Measurements from ENCODE around the gene UTS2R.

Gene UTS2R

DNA sequence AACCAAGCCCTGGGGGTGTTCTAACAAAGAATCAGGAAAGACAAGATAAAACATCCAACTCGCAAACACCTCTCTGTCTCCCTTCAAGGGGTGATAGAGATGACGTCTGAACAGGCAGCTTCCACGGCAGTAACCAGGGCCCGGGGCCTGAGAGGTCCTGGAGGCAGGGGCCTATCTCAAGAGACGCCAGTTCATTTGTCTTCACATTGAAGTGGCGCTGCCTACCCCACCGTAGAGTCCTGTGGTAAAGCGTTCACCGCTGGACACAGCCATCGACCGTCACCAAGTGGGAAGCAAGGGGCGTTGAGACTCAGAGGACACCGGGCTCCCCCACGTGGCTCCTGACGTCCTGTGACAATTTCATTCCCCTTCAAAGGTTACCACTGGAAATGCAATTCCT lies 21.4 kb downstream of the UTS2R start:
- peaks cover 5% of the 10 kb centered on the region; the same call in 1 of the 2 replicates for H3K36me3 ChIP-seq (ENCODE audit: insufficient read depth, low read length)
- H3K27me3 ChIP-seq (ENCODE audit: insufficient read depth, low read length, poor library complexity, severe bottlenecking), result no peaks in the 10 kb centered on the region
- H3K4me1 ChIP-seq (ENCODE audit: insufficient read depth, low read length, poor library complexity, severe bottlenecking), result no peaks in the 10 kb centered on the region
- no peak overlapping the region for H2AFZ ChIP-seq (ENCODE audit: low read length)
- H3K9me3 ChIP-seq (ENCODE audit: insufficient read depth, low read depth, low read length), result no peaks in the 10 kb centered on the region
- H3K79me2 ChIP-seq (ENCODE audit: insufficient read depth, low read length), result no peaks in the 10 kb centered on the region
- H3K4me2 ChIP-seq (ENCODE audit: low read depth, low read length, poor library complexity, severe bottlenecking), result no peak overlapping the region
- no peak for TF ChIP-seq EZH2phosphoT487 (IDR thresholded peaks at IDR 0.05; ENCODE audit: borderline replicate concordance)
- TF ChIP-seq, protein P1, sequence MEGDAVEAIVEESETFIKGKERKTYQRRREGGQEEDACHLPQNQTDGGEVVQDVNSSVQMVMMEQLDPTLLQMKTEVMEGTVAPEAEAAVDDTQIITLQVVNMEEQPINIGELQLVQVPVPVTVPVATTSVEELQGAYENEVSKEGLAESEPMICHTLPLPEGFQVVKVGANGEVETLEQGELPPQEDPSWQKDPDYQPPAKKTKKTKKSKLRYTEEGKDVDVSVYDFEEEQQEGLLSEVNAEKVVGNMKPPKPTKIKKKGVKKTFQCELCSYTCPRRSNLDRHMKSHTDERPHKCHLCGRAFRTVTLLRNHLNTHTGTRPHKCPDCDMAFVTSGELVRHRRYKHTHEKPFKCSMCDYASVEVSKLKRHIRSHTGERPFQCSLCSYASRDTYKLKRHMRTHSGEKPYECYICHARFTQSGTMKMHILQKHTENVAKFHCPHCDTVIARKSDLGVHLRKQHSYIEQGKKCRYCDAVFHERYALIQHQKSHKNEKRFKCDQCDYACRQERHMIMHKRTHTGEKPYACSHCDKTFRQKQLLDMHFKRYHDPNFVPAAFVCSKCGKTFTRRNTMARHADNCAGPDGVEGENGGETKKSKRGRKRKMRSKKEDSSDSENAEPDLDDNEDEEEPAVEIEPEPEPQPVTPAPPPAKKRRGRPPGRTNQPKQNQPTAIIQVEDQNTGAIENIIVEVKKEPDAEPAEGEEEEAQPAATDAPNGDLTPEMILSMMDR (conservative IDR thresholded peaks at IDR 0.05; ENCODE audit: low read length), result no peak
- no peaks in the 10 kb centered on the region for H4K20me1 ChIP-seq (ENCODE audit: insufficient read depth, low read length, poor library complexity, severe bottlenecking)
- H3K4me3 ChIP-seq (ENCODE audit: low read length, poor library complexity, severe bottlenecking), result no peak overlapping the region
- H3K9ac ChIP-seq (ENCODE audit: low read depth, low read length, poor library complexity, severe bottlenecking), result no peak overlapping the region
- H3F3A ChIP-seq (ENCODE audit: low read depth), result no peaks in the 10 kb centered on the region
- no peaks in the 10 kb centered on the region for H3K9me2 ChIP-seq (replicated peaks; ENCODE audit: low read depth, low read length)

DNA sequence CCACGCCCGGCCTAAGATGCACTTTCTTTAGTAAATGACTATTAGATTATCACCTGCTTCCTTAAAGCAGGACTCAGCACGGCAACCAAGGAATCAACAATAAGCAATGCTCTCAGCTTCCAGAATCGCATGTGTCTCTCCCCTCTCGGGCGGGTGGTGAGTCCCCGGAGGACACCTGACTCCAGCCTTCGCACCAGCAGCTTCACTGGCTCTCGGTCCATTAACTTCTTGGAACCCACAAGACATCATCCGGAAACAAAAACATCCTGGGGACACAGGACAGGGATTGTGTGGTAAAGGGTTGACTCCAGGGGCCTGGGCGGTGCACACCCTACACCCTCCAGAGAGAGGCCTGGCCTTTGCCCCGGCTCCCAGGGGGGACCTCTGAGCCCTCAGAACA lies 22.7 kb downstream of the UTS2R start:
- H4K20me1 ChIP-seq (ENCODE audit: insufficient read depth, low read length, poor library complexity, severe bottlenecking), result no peaks in the 10 kb centered on the region
- H3F3A ChIP-seq (ENCODE audit: low read depth), result 0 out of 2 replicates have a peak, but pooled peaks cover 3% of the 10 kb centered on the region
- H2AFZ ChIP-seq (ENCODE audit: low read length), result no peak overlapping the region
- no peaks in the 10 kb centered on the region for H3K9me2 ChIP-seq (replicated peaks; ENCODE audit: low read depth, low read length)
- no peak overlapping the region for H3K4me2 ChIP-seq (ENCODE audit: low read depth, low read length, poor library complexity, severe bottlenecking)
- no peaks in the 10 kb centered on the region for H3K9me3 ChIP-seq (ENCODE audit: insufficient read depth, low read depth, low read length)
- H3K9ac ChIP-seq (ENCODE audit: low read depth, low read length, poor library complexity, severe bottlenecking), result no peak overlapping the region
- no peak overlapping the region for H3K4me3 ChIP-seq (ENCODE audit: low read length, poor library complexity, severe bottlenecking)
- TF ChIP-seq, protein P1 (conservative IDR thresholded peaks at IDR 0.05; ENCODE audit: low read length), result no peak
- no peak for TF ChIP-seq EZH2phosphoT487 (IDR thresholded peaks at IDR 0.05; ENCODE audit: borderline replicate concordance)
- peaks cover 5% of the 10 kb centered on the region; the same call in 1 of the 2 replicates for H3K36me3 ChIP-seq (ENCODE audit: insufficient read depth, low read length)
- peaks cover 4% of the 10 kb centered on the region for H3K4me1 ChIP-seq (ENCODE audit: insufficient read depth, low read length, poor library complexity, severe bottlenecking)
- no peaks in the 10 kb centered on the region for H3K79me2 ChIP-seq (ENCODE audit: insufficient read depth, low read length)
- H3K27me3 ChIP-seq (ENCODE audit: insufficient read depth, low read length, poor library complexity, severe bottlenecking), result no peaks in the 10 kb centered on the region

DNA sequence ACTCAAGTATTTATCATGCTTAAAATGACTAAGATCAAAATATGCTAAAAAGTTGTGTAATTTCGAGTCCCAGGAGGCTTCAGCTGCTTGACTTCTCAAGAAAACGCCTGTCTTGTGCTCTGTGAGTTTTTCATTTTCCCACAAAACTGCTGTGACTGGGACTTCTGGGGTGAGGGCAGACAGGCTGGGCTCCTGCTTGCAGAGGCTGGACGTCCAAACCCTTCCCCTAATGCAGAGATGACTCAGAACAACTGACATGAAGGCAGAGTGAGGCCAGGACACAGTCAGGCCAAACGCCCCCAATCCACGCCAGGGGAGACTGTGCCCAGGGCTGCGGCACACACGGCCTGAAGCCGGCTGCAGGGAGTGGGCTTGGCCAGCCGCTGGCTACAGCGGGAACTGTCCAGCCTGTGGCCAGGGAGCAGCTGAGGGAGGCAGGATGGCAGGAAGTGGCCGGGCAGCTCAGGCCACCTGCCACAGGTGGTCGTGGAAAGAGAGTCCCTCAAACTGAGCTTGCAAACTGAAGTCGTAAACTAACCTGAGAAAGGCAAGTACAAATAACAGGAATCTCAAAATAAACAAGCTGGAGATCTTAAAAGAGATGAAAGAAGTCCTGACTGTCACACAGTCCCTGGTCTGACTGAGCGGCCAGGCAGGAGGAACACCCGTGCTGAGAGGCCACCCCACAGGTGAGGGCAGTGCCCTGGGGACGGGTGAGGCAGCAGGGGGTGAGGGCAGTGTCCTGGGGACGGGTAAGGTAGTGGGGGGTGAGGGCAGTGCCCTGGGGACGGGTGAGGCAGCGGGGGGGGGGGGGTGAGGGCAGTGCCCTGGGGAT lies 25.3 kb downstream of the UTS2R start:
- no peaks in the 10 kb centered on the region for H4K20me1 ChIP-seq (ENCODE audit: insufficient read depth, low read length, poor library complexity, severe bottlenecking)
- H3K36me3 ChIP-seq (ENCODE audit: insufficient read depth, low read length), result peaks cover 5% of the 10 kb centered on the region; the same call in 1 of the 2 replicates

More for the DNA sequence above, 25.3 kb downstream of the UTS2R start:
- H3F3A ChIP-seq (ENCODE audit: low read depth), result peaks cover 9% of the 10 kb centered on the region
- peaks cover 25% of the 10 kb centered on the region for H3K4me1 ChIP-seq (ENCODE audit: insufficient read depth, low read length, poor library complexity, severe bottlenecking)
- no peaks in the 10 kb centered on the region for H3K27me3 ChIP-seq (ENCODE audit: insufficient read depth, low read length, poor library complexity, severe bottlenecking)
- no peak overlapping the region for H2AFZ ChIP-seq (ENCODE audit: low read length)
- H3K9ac ChIP-seq (ENCODE audit: low read depth, low read length, poor library complexity, severe bottlenecking), result no peak overlapping the region
- no peak for TF ChIP-seq EZH2phosphoT487 (IDR thresholded peaks at IDR 0.05; ENCODE audit: borderline replicate concordance)
- TF ChIP-seq, protein P1 (conservative IDR thresholded peaks at IDR 0.05; ENCODE audit: low read length), result no peak
- H3K4me3 ChIP-seq (ENCODE audit: low read length, poor library complexity, severe bottlenecking), result no peak overlapping the region
- H3K9me2 ChIP-seq (replicated peaks; ENCODE audit: low read depth, low read length), result no peaks in the 10 kb centered on the region
- no peaks in the 10 kb centered on the region for H3K79me2 ChIP-seq (ENCODE audit: insufficient read depth, low read length)
- no peaks in the 10 kb centered on the region for H3K9me3 ChIP-seq (ENCODE audit: insufficient read depth, low read depth, low read length)
- H3K4me2 ChIP-seq (ENCODE audit: low read depth, low read length, poor library complexity, severe bottlenecking), result no peak overlapping the region

Measured in Loucy (cell line).